Ramos (cell line): ENCODE measurements around the gene HAUS7.

Experiments
- in situ Hi-C: fragments of 300-500 bp; cut with MboI; formaldehyde crosslinking; loops from one replicate; pipeline ENCODE4 v1.14.3; 2022; ENCODE audit warnings: low sequenced_read_pairs; ENCODE audit not compliant: unreplicated experiment

HAUS7 gene

DNA sequence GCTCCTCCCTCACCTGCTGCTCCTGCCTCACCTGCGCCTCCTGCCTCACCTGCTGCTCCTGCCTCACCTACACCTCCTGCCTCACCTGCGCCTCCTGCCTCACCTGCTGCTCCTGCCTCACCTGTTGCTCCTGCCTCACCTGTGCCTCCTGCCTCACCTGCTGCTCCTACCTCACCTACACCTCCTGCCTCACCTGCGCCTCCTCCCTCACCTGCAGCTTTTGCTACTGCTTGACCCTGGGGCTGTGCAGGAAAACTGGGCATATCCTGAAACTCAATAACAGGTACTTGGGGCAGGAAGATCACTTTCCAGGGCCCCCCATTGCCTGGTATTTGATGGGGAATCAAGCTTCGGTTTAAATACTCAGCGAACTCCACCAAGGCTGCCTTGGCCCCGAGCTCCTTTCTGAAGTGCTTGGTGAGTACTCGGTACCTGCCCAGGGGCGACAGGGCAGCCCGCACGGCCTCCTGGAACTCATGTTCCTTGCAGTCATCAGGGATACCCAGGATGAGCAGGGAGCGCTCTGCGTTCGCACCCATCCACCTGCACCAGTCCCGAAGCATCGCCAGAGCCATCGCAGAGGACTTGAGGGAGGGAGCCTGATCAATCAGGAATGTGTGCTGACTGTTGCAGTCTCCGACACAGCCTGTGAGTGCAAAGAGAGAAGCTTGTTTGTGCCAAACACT lies 72.0 kb downstream of the HAUS7 start:
- in situ Hi-C loops = loop anchor here (25.0 kb wide), 1 partner anchor 361 kb away; no protein-coding TSS in a partner anchor
